SKM-1 treated with dmso at 0.1 percent for 144 hours (cell line): ENCODE data around the gene PRSS53.

ENCODE experiments used
- DNase-seq: peaks from one replicate; lab custom pipeline; 2025; ENCODE audit not compliant: unreplicated experiment; lab: John Stamatoyannopoulos, UW

The PRSS53 gene

DNA sequence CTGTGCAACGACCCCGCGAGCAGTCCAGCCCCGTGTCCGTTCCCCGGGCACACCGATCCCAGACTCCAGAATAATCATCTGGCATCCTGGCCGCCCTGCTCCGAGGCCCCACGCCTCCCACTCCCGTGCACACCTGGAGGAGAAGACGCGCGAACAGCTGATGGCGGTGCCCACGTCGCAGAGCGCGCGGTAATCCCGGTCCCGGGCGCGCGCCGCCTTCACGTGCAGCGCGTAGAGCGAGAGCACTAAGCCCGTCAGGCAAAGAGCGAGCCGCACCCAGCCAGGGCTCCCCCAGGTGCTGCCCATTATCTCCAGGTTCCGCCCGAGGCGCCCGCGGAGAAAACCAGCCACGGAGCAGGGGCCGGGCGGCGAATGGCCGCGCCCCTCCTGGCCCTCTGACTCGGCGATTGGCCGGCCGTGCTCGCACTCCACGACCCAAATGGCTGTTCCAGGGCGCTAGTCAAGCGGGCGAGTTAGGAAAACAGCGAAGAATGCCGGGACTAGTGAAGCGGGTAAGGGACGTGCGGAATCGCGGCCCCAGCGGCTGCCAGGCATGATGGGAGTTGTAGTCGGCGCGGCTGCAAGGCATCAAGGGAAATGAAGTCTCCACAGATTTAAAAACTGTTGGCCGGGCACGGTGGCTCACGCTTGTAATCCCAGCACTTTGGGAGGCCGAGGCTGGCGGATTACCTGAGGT, 5.8 kb upstream of the PRSS53 start, which contains the start of gene VKORC1:
Gene VKORC1 (minus strand): TSS at position 374 of the 697 bp plus-strand sequence. CDS start 68 bp downstream, at position 306.
- DNase-seq = peak; percentile 97

- DNase-seq = no peak
Observed at GRCh38 chr16:31094088-31094423, 5.3 kb upstream of the PRSS53 start.

DNA sequence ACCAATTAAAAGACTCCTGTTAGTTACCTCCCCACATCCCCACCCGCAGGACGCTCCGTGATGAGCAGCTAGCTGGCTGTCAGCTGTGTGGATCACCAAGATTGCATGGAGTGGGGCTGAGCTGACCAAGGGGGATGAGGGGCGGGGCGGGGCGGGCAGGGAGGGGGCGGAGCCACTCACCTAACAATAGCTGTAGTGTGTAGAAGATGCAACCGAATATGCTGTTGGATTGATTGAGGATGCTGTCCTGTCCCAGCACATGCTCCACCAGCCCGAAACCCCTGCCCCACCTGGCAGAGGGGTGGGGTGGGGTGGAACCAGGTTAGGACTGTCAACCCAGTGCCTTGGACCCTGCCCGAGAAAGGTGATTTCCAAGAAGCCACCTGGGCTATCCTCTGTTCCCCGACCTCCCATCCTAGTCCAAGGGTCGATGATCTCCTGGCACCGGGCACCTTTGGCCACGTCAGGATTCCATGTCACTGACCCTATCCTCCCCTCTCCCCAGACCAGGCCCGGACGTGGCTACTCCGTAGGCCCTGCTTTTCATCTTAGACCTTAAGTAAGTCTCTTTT, 4.5 kb upstream of the PRSS53 start:
- DNase-seq = no peak

- no peak for DNase-seq
Observed at GRCh38 chr16:31092330-31092729, 3.6 kb upstream of the PRSS53 start.

- DNase-seq = no peak
Observed at GRCh38 chr16:31090540-31090939, 1.8 kb upstream of the PRSS53 start.

DNA sequence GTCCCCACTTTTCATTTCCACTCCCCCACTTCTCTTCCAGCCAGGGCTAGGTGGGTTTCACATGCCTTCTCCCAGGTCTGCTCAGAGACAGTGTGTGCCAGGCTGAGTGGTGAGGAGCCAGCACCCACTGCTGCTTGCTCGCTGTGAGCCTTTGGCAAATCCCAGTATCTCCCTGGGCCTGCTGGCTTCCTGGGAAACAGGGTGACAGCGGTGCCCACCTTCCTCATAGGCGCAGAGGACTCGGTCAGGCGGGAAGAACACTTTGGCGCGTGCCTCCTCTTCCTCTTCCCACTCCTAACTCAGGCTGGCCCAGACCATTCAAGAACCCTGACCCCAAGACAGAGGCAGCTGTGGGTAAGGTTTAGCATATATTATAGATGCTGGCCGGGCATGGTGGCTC, 456 bp upstream of the PRSS53 start:
- DNase-seq = no peak

DNA sequence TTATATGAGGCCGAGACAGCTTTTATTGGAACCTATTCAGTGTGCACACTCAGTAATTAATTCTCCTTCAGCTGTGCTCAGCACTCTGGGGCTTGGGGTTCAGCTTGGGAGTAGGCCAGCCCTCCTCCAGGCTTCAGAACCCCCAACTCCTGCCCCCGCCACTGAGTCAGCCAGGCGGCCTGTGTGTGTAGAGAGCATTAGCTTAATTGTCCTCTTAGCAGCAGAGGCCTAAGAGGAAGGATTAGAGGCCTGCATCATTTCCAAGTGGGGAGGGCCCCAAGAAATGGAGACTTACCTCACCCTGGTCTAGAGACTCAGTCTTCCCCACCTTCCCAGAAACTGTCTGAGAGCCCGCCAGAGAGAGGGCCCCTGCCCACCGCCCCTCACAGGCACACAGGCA, 772 bp downstream of the PRSS53 start:
- DNase-seq = no peak

DNA sequence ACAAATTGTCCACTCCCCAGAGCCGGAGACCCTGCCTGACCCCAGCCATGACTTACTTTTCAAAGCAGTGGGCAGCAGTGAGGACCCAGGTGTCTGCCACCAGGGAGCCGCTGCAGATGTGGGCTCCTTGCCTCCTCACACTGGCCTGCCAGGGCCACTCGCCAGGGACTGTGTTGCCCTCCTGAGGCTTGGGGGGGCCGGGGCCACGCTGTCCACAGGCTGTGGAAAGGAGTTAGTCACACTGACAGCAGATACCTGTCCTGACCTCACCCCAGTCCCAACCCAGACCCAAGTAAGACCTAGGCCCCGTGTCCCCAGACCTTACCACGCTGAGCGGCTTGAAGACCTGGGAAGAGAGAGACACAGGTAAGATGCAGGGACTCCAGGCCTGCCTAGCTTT, 1.3 kb downstream of the PRSS53 start:
- DNase-seq = no peak

DNA sequence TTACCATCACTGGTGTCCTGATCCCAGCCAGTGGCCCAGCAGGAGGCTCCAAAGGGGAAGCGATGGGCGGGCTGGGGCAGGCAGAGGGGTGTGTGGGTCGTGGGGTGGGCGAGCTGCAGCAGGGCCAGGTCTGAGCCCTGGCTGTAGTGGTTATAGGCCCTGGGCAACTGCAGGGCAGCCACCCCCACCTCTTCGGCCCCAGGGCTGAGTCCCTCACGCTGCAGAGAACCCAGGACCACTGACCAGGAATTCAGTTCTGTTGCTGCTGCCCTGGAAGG, 2.2 kb downstream of the PRSS53 start:
- DNase-seq = no peak

DNA sequence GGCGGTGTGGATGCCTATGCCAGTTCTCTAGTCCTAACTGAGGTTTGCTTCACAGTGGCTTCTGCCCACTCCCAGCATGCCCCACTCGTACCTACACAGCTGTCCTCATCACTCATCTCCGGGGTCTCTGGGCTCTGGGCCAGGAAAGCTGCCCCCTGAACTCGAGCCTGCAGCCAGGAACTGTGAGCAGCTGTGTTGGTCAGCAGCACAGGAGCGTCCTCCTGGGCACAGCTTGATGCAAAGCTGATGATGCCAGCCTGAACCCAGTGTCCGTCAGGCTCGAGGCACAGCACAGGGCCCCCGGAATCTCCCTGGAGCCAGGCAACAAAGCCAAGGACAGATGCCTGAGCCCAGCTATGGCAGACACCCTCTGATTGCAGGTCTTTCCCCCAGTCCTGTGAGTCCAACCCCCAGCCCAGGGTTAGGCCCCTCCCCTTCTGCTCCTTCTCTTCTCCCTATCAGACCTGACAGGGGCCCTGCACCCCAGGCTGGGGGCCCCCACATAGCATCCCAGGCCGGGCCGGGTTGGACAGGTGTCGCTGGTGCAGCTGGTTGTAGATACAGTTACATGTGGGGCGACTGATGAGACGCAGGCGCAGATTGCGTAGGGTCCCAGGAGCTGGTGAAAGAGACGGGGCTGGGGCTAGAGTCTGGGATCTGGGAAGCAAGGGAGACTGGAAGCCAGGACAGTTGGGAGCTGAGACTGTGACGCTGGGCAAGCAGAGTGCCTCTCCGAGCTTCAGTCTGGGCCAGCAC, 2.7 kb downstream of the PRSS53 start:
- DNase-seq = no peak

- DNase-seq = no peak
Observed at GRCh38 chr16:31085411-31085810, 3.3 kb downstream of the PRSS53 start.

DNA sequence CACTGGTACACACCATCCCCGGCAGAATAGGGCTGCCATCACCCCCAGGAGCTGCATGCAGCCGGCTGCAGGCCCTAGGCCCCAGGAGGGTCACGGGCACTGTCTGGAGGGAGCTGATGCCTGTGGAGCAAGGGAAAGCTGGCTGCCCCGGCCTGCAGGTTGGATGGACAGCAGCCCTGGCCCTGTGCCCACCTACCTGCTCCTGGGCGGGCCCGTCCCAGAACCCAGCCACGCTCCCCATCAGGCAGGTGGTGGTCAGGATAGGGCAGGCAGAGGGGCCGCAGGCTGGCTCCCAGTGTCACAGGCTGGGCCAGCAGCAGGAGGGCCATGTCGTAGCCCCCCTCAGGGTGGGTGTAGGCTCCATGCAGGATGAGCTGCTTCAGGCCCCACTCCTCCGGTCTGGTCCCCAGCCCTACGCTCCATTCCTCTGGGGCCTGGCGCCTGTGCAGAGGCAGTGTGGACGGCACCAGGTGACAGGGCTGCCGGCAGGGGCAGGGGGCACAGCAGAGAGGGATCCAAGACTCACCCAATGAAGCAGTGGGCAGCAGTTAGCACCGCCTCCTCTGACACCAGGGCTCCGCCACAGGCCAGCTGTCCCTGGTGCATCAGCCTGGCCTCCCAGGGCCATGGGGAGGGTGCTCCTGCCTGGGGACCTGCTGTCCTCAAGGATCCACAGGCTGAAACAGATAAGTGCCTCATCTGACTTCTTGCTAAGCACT, 4.0 kb downstream of the PRSS53 start:
- peak; percentile 64 for DNase-seq

DNA sequence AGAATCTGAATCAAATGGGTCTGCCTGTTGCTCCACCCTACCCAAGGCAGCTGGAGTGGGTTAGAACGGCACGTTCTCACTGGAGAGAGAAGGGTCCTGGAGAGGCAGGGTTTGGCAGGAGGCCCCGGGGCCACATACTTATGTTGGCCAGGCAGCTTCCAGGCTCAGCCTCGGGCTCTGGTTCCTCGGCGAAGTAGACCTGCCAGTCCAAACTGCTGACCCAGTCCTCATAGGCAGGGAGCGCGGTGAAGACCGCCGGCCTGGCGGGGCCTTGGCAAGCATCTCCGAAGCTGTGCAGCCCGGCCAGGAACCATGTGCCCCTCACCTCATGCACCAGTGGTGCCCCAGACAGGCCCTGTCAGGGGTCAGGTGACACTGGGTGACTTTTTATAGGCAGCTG, 4.8 kb downstream of the PRSS53 start:
- no peak for DNase-seq

GRCh38 chr16:31083556-31083955, 5.2 kb downstream of the PRSS53 start:
- no peak for DNase-seq

- DNase-seq = no peak
Observed at GRCh38 chr16:31083081-31083480, 5.7 kb downstream of the PRSS53 start.

DNA sequence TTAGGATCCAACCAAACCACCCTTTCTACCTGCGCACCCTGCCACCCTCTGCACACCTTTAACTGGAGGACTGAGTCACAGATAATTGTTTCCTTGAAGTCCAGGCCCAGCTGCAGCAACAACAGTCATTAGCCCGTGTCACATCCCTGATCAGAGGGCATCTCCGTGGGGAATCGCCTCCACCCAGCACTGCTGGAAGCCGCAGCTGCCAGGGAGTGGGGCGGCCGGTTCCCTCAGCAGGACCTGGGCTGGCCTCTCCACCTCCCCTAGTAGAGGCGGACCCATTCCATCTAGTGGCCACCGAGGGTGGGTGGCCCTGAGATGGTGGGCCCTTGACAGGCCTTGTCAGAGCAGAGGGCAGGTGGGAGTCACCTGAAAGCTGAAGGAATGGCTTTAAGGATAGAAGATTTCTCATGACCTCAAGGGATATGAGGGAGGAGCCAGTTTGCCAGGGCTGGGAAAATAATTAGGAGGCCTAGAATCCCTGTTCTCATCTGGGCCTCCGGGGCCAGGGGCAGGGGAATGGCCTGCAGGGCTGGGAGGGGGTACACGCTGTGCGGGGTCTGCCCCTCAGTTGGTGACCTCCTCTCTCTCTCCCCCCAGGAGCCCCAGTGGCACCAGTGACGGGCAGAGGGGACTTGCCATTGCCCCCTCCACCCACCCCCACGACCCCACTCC, 6.2 kb downstream of the PRSS53 start:
- DNase-seq = no peak

- DNase-seq = no peak
Observed at GRCh38 chr16:31081428-31082351, 7.1 kb downstream of the PRSS53 start.

GRCh38 chr16:31080756-31081419, 7.9 kb downstream of the PRSS53 start:
- no peak for DNase-seq

DNA sequence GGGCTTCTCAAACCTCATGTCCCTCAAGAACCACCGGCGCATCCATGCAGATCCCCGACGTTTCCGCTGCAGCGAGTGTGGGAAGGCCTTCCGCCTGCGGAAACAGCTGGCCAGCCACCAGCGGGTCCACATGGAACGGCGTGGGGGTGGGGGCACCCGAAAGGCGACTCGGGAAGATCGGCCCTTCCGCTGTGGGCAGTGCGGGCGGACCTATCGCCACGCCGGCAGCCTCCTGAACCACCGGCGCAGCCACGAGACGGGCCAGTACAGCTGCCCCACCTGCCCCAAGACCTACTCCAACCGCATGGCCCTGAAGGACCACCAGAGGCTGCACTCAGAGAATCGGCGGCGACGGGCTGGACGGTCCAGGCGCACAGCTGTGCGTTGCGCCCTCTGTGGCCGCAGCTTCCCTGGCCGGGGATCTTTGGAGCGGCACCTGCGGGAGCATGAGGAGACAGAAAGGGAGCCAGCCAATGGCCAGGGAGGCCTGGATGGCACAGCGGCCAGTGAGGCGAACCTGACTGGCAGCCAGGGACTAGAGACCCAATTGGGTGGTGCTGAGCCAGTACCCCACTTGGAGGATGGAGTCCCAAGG, 8.6 kb downstream of the PRSS53 start:
- DNase-seq = no peak
